OCI-LY3 (cell line): ENCODE data around the gene POLG.

Experiments
- CTCF ChIP-seq: fragments of 200-600, 300-600 bp; sonication (generic); IDR thresholded peaks from 2 replicates; pipeline ENCODE4 v1.5.1; 2014; ENCODE audit warnings: antibody characterized with exemption, low read length, low read depth
- EZH2phosphoT487 ChIP-seq: fragments of 200-600 bp; shearing (Covaris generic); IDR thresholded peaks from 2 replicates; pipeline ENCODE4 v1.6.1; 2018; ENCODE audit warnings: antibody characterized with exemption, mixed run types, low read depth

- no peak for TF ChIP-seq CTCF
- no peak for TF ChIP-seq EZH2phosphoT487
Measured at GRCh38 chr15:89317186-89317720, 17.4 kb downstream of the POLG start.
